ENCODE results near the gene HK1.

Gene HK1

DNA sequence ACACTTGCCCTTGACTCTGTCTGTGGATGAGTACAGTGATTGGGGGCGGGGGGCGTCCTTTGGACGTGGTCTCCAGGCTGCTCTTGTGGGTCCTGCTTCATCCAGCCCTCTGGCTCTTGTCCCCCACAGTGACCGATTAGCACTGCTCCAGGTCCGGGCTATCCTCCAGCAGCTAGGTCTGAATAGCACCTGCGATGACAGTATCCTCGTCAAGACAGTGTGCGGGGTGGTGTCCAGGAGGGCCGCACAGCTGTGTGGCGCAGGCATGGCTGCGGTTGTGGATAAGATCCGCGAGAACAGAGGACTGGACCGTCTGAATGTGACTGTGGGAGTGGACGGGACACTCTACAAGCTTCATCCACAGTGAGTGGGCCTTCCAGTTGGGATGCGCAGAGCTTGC is 120.2 kb downstream of the HK1 start:
- DNase-seq (ENCODE audit: low read depth): no peak
- TF ChIP-seq, protein P1, sequence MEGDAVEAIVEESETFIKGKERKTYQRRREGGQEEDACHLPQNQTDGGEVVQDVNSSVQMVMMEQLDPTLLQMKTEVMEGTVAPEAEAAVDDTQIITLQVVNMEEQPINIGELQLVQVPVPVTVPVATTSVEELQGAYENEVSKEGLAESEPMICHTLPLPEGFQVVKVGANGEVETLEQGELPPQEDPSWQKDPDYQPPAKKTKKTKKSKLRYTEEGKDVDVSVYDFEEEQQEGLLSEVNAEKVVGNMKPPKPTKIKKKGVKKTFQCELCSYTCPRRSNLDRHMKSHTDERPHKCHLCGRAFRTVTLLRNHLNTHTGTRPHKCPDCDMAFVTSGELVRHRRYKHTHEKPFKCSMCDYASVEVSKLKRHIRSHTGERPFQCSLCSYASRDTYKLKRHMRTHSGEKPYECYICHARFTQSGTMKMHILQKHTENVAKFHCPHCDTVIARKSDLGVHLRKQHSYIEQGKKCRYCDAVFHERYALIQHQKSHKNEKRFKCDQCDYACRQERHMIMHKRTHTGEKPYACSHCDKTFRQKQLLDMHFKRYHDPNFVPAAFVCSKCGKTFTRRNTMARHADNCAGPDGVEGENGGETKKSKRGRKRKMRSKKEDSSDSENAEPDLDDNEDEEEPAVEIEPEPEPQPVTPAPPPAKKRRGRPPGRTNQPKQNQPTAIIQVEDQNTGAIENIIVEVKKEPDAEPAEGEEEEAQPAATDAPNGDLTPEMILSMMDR (IDR thresholded peaks at IDR 0.05; ENCODE audit: low read depth, low read length, missing control alignments): no peak
- no peak overlapping the region for H3K4me3 ChIP-seq (ENCODE audit: low read depth, low read length)

DNA sequence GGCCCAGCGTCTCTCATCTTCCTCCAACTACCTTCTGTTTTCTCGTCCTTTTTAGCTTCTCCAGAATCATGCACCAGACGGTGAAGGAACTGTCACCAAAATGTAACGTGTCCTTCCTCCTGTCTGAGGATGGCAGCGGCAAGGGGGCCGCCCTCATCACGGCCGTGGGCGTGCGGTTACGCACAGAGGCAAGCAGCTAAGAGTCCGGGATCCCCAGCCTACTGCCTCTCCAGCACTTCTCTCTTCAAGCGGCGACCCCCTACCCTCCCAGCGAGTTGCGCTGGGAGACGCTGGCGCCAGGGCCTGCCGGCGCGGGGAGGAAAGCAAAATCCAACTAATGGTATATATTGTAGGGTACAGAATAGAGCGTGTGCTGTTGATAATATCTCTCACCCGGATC is 122.6 kb downstream of the HK1 start:
- H3K4me3 ChIP-seq (ENCODE audit: low read depth, low read length): no peak overlapping the region
- TF ChIP-seq, protein P1 (IDR thresholded peaks at IDR 0.05; ENCODE audit: low read depth, low read length, missing control alignments): no peak
- DNase-seq (ENCODE audit: low read depth): no peak

DNA sequence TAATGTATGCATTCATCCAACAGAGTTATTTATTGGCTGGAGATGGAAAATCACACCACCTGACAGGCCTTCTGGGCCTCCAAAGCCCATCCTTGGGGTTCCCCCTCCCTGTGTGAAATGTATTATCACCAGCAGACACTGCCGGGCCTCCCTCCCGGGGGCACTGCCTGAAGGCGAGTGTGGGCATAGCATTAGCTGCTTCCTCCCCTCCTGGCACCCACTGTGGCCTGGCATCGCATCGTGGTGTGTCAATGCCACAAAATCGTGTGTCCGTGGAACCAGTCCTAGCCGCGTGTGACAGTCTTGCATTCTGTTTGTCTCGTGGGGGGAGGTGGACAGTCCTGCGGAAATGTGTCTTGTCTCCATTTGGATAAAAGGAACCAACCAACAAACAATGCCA is 123.1 kb downstream of the HK1 start:
- DNase-seq (ENCODE audit: low read depth): no peak
- TF ChIP-seq, protein P1 (IDR thresholded peaks at IDR 0.05; ENCODE audit: low read depth, low read length, missing control alignments): no peak

DNA sequence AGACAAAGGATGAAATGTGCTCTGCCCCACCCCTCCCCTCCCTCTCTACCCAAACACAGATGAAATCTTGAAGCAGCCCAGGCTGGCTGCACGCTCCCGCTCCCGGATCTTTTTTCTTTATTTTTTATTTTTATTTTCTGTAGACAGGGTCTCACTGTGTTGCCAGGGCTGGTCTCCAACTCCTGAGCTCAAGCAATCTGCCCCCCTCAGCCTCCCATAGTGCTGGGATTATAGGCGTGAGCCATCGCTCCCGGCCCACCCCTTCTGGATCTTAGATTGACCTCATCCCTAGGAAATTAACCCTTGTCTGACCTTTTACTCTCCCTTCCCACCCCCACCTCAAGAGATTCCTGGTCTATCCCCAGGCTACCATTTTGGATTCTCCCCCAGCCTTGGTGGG is 124.1 kb downstream of the HK1 start:
- TF ChIP-seq, protein P1 (IDR thresholded peaks at IDR 0.05; ENCODE audit: low read depth, low read length, missing control alignments): no peak
- H3K4me3 ChIP-seq (ENCODE audit: low read depth, low read length): no peak overlapping the region
- no peak for DNase-seq (ENCODE audit: low read depth)

More for the DNA sequence above, 123.1 kb downstream of the HK1 start:
- no peak overlapping the region for H3K4me3 ChIP-seq (ENCODE audit: low read depth, low read length)

DNA sequence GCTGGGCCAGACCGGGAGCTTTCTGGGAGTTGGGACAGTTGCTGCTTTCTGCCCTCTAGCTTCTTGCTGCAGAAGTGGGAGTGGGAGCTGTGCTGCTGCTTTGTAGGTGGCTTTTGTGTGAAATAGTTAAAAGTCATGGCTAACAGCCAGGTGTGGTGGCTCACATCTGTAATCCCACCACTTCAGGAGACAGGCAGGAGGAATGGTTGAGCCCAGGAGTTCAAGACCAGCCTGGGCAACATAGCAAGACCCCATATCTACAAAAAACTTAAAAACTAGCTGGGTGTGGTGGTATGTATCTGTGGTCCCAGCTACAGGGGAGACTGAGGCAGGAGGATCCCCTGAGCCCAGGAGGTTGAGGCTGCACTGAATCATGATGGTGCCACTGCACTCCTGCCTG is 124.8 kb downstream of the HK1 start:
- no peak for DNase-seq (ENCODE audit: low read depth)
- TF ChIP-seq, protein P1 (IDR thresholded peaks at IDR 0.05; ENCODE audit: low read depth, low read length, missing control alignments): no peak
- no peak overlapping the region for H3K4me3 ChIP-seq (ENCODE audit: low read depth, low read length)

DNA sequence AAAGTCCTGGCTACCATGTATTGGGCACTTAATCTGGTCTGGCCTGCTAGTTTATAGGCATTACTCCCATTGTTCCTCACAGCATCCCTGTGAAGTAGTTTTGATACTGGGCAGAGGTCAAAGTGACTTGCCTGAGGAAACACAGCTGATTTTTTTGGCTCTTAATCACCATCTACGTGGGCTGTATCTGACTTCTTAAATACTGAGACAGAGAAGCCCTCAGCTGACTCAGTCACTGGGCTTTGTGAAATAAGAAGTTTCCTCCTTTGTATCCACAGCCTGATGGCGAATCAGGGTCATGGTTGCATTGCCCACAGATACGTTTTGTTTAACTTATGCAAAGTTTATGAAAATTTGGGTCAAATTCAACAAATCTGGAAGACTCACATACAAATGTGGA is 125.2 kb downstream of the HK1 start:
- TF ChIP-seq, protein P1 (IDR thresholded peaks at IDR 0.05; ENCODE audit: low read depth, low read length, missing control alignments): no peak
- H3K4me3 ChIP-seq (ENCODE audit: low read depth, low read length): no peak overlapping the region
- DNase-seq (ENCODE audit: low read depth): no peak

DNA sequence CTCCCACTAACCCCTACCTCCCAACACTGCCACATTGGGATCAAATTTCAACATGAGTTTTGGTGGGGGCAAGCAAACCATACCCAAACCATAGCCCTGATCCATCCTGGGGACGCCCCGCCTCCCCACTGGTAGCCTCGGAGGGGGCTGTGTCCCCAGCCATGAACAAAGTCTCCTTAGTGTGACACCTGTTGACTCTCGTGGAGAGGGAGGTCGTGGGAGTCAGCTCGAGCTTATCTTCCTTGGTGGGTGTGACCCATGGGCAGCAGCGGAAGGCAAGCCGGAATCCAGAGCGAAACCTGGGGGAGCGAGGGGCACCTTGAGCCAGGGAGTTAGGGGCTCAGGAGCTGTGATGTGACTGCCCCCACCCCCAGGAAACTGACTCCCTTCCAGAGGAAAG is 126.5 kb downstream of the HK1 start:
- H3K4me3 ChIP-seq (ENCODE audit: low read depth, low read length): no peak overlapping the region
- TF ChIP-seq, protein P1 (IDR thresholded peaks at IDR 0.05; ENCODE audit: low read depth, low read length, missing control alignments): no peak
- DNase-seq (ENCODE audit: low read depth): no peak

All from GM12864 (cell line).